HCT116 (cell line): Measurements from ENCODE around the gene ZCCHC10. TPM values are rescaled to one million over a fixed set of nuclear protein-coding genes. Genes with fewer than 3 reads are reported as not detected.

ENCODE experiments used
- ATAC-seq: fragments of 200-7000 bp; cut with Tn5 transposase; 2 replicates; pipeline ENCODE4 v1.9.1; 2020; ENCODE audit warnings: mild to moderate bottlenecking, moderate library complexity
- BruUV-seq: library from RNA; stranded (reverse); fragments of 400-500 nt; replicated peaks from 2 replicates; lab custom pipeline; 2021; lab: Mats Ljungman, UMichigan
- CTCF ChIA-PET: fragments of 300-600 bp; sonication (Branson Sonifier 250); formaldehyde crosslinking; loops from one replicate; lab custom pipeline; 2021; ENCODE audit warnings: antibody characterized with exemption; lab: Charles Lee
- POLR2A ChIA-PET: fragments of 300-600, 350-600 bp; sonication (Branson Sonifier 250); formaldehyde crosslinking; loops from one replicate; lab custom pipeline; 2021; ENCODE audit warnings: antibody characterized with exemption; lab: Charles Lee
- RAD21 ChIA-PET, 2 experiments: fragments of 300-600 bp; sonication (Branson Sonifier 250); formaldehyde crosslinking; loops; one replicate each; lab custom pipeline; 2023; ENCODE audit warnings: low total read pairs in 2 of 2; ENCODE audit not compliant: uncharacterized antibody in 2 of 2, unreplicated experiment in 2 of 2, low non-redundant PET in 1 of 2; lab: Charles Lee
- DNase-seq: peaks from one replicate; pipeline ENCODE4 v3.0.0-alpha.2; 2010; ENCODE audit warnings: low read depth, low spot score
- H2AFZ ChIP-seq: fragments of 200-600 bp; shearing (Covaris generic), sonication (generic); 2 replicates; pipeline ENCODE4 v1.6.1; 2017; ENCODE audit warnings: low read depth, mixed run types, mixed read lengths, antibody characterized with exemption, low read length; ENCODE audit not compliant: poor library complexity, severe bottlenecking
- H3K27ac ChIP-seq: 2 replicates; pipeline ENCODE4 v1.5.1; 2012; ENCODE audit warnings: low read depth, low read length
- H3K27me3 ChIP-seq: fragments of 200-600 bp; sonication (generic); 2 replicates; pipeline ENCODE4 v1.6.1; 2016; ENCODE audit warnings: mixed run types, low read length, mixed read lengths; ENCODE audit not compliant: insufficient read depth
- H3K36me3 ChIP-seq, 2 experiments: fragments of 200-500 bp in 1 of 2; fragments of 200-600 bp in 1 of 2; sonication (Bioruptor generic) in 1 of 2; sonication (generic) in 1 of 2; 2 replicates each; pipeline versions ENCODE4 v1.5.1 to v1.6.1; 2014 to 2016; ENCODE audit warnings: low read length in 2 of 2, inconsistent platforms in 1 of 2, mixed read lengths in 1 of 2, mixed run types in 1 of 2; ENCODE audit not compliant: insufficient read depth in 2 of 2, control insufficient read depth in 1 of 2
- H3K4me1 ChIP-seq, 2 experiments: fragments of 200-600 bp in 1 of 2; sonication (generic) in 1 of 2; 2 replicates each; pipeline versions ENCODE4 v1.5.1 to v1.6.1; 2012 to 2017; ENCODE audit warnings: low read length in 2 of 2, inconsistent platforms in 1 of 2, mild to moderate bottlenecking in 1 of 2, mixed read lengths in 1 of 2, mixed run types in 1 of 2, moderate library complexity in 1 of 2; ENCODE audit not compliant: insufficient read depth in 2 of 2, control insufficient read depth in 1 of 2
- H3K4me2 ChIP-seq: fragments of 200-600 bp; sonication (generic); 2 replicates; pipeline ENCODE4 v1.6.1; 2017; ENCODE audit warnings: mixed run types, low read length, mixed read lengths
- H3K4me3 ChIP-seq, 2 experiments: fragments of 200-600 bp in 1 of 2; sonication (generic) in 1 of 2; replicated peaks in 1 of 2; 2 replicates each; pipeline ENCODE4 v1.5.1; 2011 to 2016; ENCODE audit warnings: low read length in 2 of 2, control low read depth in 1 of 2, low read depth in 1 of 2, mild to moderate bottlenecking in 1 of 2, mixed read lengths in 1 of 2, mixed run types in 1 of 2
- H3K79me2 ChIP-seq: fragments of 200-600 bp; sonication (generic); 2 replicates; pipeline ENCODE4 v1.6.1; 2017; ENCODE audit warnings: mild to moderate bottlenecking, mixed run types, low read length, moderate library complexity, mixed read lengths; ENCODE audit not compliant: insufficient read depth
- H3K9ac ChIP-seq: fragments of 200-600 bp; sonication (generic); 2 replicates; pipeline ENCODE4 v1.6.1; 2016; ENCODE audit warnings: low read length, mixed read lengths
- H3K9me2 ChIP-seq: fragments of 200-600 bp; sonication (generic), shearing (Covaris generic); 2 replicates; pipeline ENCODE4 v1.6.1; 2017; ENCODE audit warnings: mixed run types, mild to moderate bottlenecking, moderate library complexity; ENCODE audit not compliant: insufficient read depth
- H3K9me3 ChIP-seq, 2 experiments: fragments of 200-500 bp in 1 of 2; fragments of 200-600 bp in 1 of 2; sonication (Bioruptor generic) in 1 of 2; sonication (generic) in 1 of 2; 2 replicates each; pipeline ENCODE4 v1.6.1; 2014 to 2017; ENCODE audit warnings: low read length in 2 of 2, mixed read lengths in 2 of 2, inconsistent platforms in 1 of 2, low read depth in 1 of 2, mild to moderate bottlenecking in 1 of 2, mixed run types in 1 of 2, moderate library complexity in 1 of 2; ENCODE audit not compliant: control insufficient read depth in 1 of 2, insufficient read depth in 1 of 2
- H4K20me1 ChIP-seq: fragments of 200-600 bp; sonication (generic), shearing (Covaris generic); 2 replicates; pipeline ENCODE4 v1.6.1; 2017; ENCODE audit warnings: mixed run types, mild to moderate bottlenecking, moderate library complexity; ENCODE audit not compliant: insufficient read depth
- CEBPB ChIP-seq: IDR thresholded peaks from 2 replicates; pipeline ENCODE4 v1.6.1; 2012; ENCODE audit warnings: low read depth
- EGR1 ChIP-seq: IDR thresholded peaks from 2 replicates; pipeline ENCODE4 v1.6.1; 2012; ENCODE audit warnings: low read depth
- ELF1 ChIP-seq: IDR thresholded peaks from 2 replicates; pipeline ENCODE4 v1.6.1; 2012; ENCODE audit warnings: low read depth, borderline replicate concordance
- EZH2phosphoT487 ChIP-seq: fragments of 200-600 bp; IDR thresholded peaks from 2 replicates; pipeline ENCODE4 v1.6.1; 2018; ENCODE audit warnings: antibody characterized with exemption, borderline replicate concordance
- JUND ChIP-seq: IDR thresholded peaks from 2 replicates; pipeline ENCODE4 v1.6.1; 2012
- POLR2AphosphoS5 ChIP-seq: IDR thresholded peaks from 2 replicates; pipeline ENCODE4 v1.6.1; 2011; ENCODE audit warnings: mild to moderate bottlenecking, low read depth, low read length, moderate library complexity
- RAD21 ChIP-seq: IDR thresholded peaks from 2 replicates; pipeline ENCODE4 v1.6.1; 2012; ENCODE audit warnings: low read depth, mild to moderate bottlenecking
- SIN3A ChIP-seq: IDR thresholded peaks from 2 replicates; pipeline ENCODE4 v1.6.1; 2012; ENCODE audit warnings: low read depth
- SP1 ChIP-seq: IDR thresholded peaks from 2 replicates; pipeline ENCODE4 v1.6.1; 2012; ENCODE audit warnings: low read depth
- TCF7L2 ChIP-seq: IDR thresholded peaks from 2 replicates; pipeline ENCODE4 v1.7.0; 2011; ENCODE audit warnings: borderline replicate concordance, inconsistent platforms; ENCODE audit not compliant: insufficient read depth, insufficient read length; ENCODE audit errors: extremely low read depth
- YY1 ChIP-seq: IDR thresholded peaks from 2 replicates; pipeline ENCODE4 v1.6.1; 2011; ENCODE audit warnings: low read length, low read depth, moderate library complexity, mild to moderate bottlenecking; ENCODE audit not compliant: insufficient replicate concordance; ENCODE audit errors: extremely low read depth
- ZNF274 ChIP-seq: fragments of 200-500 bp; sonication (Bioruptor generic); IDR thresholded peaks from 2 replicates; pipeline ENCODE4 v1.6.1; 2014; ENCODE audit warnings: mild to moderate bottlenecking, low read depth, low read length, inconsistent platforms
- intact Hi-C: fragments of 100-400 bp; cut with micrococcal nuclease; formaldehyde crosslinking; loops from 2 replicates; pipeline ENCODE4 v1.10.0; 2022
- total RNA-seq: library from RNA; stranded (reverse); gene quantifications from one replicate; pipeline ENCODE4 v1.2.1, GENCODE V29; 2021; ENCODE audit not compliant: unreplicated experiment
- TF ChIP-seq, protein P1 (sequence below): IDR thresholded peaks from 2 replicates; pipeline ENCODE4 v1.6.1; 2012
- TF ChIP-seq, protein P2 (sequence below): IDR thresholded peaks from 2 replicates; pipeline ENCODE4 v1.6.1; 2012; ENCODE audit warnings: low read depth
- TF ChIP-seq, protein P3 (sequence below), 3 experiments: fragments of 200-600 bp in 1 of 3; sonication (generic) in 1 of 3; IDR thresholded peaks in 2 of 3; conservative IDR thresholded peaks in 1 of 3; 2 replicates each; pipeline ENCODE4 v1.5.1; 2012 to 2017; ENCODE audit warnings: low read depth in 2 of 3, low read length in 2 of 3, antibody characterized with exemption in 1 of 3, borderline replicate concordance in 1 of 3, control low read depth in 1 of 3, mild to moderate bottlenecking in 1 of 3, mixed read lengths in 1 of 3, mixed run types in 1 of 3, moderate library complexity in 1 of 3; ENCODE audit not compliant: insufficient read depth in 1 of 3

ZCCHC10 gene
- total RNA-seq, 1 experiment from 2014 or later, result 19.2 TPM

DNA sequence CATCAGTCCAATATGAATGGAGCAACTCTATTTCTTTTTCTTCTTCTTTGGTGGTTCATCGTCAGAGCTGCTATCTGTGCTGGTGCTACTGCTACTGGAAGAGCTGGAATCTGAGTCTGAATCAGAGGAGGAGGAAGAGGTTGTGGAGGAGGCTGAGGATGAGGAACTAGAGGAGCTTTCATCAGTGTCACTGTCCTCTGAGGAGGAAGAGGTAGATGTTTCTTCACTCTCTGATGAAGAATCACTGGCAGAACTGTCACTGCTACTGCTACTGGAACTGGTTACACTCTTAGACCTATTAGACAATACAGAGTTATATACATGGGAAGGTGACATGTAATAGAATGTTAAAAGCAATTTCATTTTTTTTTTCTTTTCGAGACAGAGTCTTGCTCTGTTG is 27.8 kb downstream of the ZCCHC10 start:
- no TSS peak for BruUV-seq
- Histone ChIP-seq H3K9me2 (no peaks in the 10 kb centered on the region), H3K79me2 (no peaks in the 10 kb centered on the region), H3K27me3 (no peaks in the 10 kb centered on the region), H3K9ac (no peak overlapping the region)
- no peak for DNase-seq
- no peak for TF ChIP-seq POLR2AphosphoS5
- no peak for TF ChIP-seq ZNF274
- no peak for TF ChIP-seq CEBPB
- no peak for TF ChIP-seq EZH2phosphoT487
- TF ChIP-seq, protein P1, sequence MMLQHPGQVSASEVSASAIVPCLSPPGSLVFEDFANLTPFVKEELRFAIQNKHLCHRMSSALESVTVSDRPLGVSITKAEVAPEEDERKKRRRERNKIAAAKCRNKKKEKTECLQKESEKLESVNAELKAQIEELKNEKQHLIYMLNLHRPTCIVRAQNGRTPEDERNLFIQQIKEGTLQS, result no peak
- no peak for TF ChIP-seq JUND
- TF ChIP-seq TCF7L2, result no peak
- TF ChIP-seq, all 23 proteins: peak for 0
- H3K4me1 ChIP-seq, result no peaks in the 10 kb centered on the region
- ChIA-PET POLR2A (no interaction called here), CTCF (no interaction called here), RAD21 (no interaction called here)
- ATAC-seq, result no peak
- H3K4me2 ChIP-seq, result no peak overlapping the region
- H4K20me1 ChIP-seq, result no peaks in the 10 kb centered on the region
- H3K4me3 ChIP-seq, result no peak overlapping the region
- no peaks in the 10 kb centered on the region for H3K9me3 ChIP-seq
- no peak overlapping the region for H2AFZ ChIP-seq
- intact Hi-C loops, result no loop called here
- no peak overlapping the region for H3K27ac ChIP-seq
- peaks cover 3% of the 10 kb centered on the region in 2 experiments; a peak in 1 of 4 replicates for H3K36me3 ChIP-seq

DNA sequence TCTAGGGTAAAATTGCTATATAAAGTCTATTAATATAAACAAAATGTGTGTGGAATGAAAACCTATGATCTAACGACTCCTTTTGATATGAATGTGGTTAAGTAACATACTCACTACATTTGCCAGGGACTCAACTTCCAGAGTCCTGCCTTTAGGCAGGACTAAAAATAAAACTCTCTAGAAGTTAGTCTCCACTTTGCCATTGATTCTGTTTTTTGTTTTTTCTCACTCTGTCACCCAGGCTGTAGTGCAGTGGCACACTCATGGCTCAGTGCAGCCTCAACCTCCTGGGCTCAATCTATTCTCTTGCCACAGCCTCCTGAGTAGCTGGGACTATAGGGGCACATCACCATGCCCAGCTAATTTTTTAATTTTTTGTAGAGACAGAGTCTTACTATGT is 30.0 kb downstream of the ZCCHC10 start:
- H3K27ac ChIP-seq, result no peak overlapping the region
- H3K9me2 ChIP-seq, result no peaks in the 10 kb centered on the region
- intact Hi-C loops, result no loop called here
- no peak overlapping the region for H3K4me2 ChIP-seq
- DNase-seq (no peak), ATAC-seq (no peak)
- H3K79me2 ChIP-seq, result no peaks in the 10 kb centered on the region
- POLR2A ChIA-PET, result no interaction called here
- H2AFZ ChIP-seq, result no peak overlapping the region
- no peaks in the 10 kb centered on the region for H3K36me3 ChIP-seq
- H3K4me3 ChIP-seq, result no peak overlapping the region
- no TSS peak for BruUV-seq
- no peaks in the 10 kb centered on the region for H3K27me3 ChIP-seq
- no peak overlapping the region for H3K9ac ChIP-seq
- RAD21 ChIA-PET, result no interaction called here
- no peaks in the 10 kb centered on the region for H3K9me3 ChIP-seq
- CTCF ChIA-PET, result no interaction called here
- H4K20me1 ChIP-seq, result no peaks in the 10 kb centered on the region
- no peaks in the 10 kb centered on the region for H3K4me1 ChIP-seq
- TF ChIP-seq RAD21 (no peak), SIN3A (no peak), EGR1 (no peak), EZH2phosphoT487 (no peak), ZNF274 (no peak), SP1 (no peak), YY1 (no peak), CEBPB (no peak), ELF1 (no peak)
- TF ChIP-seq, protein P1, result no peak
- TF ChIP-seq, protein P2, sequence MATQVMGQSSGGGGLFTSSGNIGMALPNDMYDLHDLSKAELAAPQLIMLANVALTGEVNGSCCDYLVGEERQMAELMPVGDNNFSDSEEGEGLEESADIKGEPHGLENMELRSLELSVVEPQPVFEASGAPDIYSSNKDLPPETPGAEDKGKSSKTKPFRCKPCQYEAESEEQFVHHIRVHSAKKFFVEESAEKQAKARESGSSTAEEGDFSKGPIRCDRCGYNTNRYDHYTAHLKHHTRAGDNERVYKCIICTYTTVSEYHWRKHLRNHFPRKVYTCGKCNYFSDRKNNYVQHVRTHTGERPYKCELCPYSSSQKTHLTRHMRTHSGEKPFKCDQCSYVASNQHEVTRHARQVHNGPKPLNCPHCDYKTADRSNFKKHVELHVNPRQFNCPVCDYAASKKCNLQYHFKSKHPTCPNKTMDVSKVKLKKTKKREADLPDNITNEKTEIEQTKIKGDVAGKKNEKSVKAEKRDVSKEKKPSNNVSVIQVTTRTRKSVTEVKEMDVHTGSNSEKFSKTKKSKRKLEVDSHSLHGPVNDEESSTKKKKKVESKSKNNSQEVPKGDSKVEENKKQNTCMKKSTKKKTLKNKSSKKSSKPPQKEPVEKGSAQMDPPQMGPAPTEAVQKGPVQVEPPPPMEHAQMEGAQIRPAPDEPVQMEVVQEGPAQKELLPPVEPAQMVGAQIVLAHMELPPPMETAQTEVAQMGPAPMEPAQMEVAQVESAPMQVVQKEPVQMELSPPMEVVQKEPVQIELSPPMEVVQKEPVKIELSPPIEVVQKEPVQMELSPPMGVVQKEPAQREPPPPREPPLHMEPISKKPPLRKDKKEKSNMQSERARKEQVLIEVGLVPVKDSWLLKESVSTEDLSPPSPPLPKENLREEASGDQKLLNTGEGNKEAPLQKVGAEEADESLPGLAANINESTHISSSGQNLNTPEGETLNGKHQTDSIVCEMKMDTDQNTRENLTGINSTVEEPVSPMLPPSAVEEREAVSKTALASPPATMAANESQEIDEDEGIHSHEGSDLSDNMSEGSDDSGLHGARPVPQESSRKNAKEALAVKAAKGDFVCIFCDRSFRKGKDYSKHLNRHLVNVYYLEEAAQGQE, result no peak
- TF ChIP-seq, protein P3, sequence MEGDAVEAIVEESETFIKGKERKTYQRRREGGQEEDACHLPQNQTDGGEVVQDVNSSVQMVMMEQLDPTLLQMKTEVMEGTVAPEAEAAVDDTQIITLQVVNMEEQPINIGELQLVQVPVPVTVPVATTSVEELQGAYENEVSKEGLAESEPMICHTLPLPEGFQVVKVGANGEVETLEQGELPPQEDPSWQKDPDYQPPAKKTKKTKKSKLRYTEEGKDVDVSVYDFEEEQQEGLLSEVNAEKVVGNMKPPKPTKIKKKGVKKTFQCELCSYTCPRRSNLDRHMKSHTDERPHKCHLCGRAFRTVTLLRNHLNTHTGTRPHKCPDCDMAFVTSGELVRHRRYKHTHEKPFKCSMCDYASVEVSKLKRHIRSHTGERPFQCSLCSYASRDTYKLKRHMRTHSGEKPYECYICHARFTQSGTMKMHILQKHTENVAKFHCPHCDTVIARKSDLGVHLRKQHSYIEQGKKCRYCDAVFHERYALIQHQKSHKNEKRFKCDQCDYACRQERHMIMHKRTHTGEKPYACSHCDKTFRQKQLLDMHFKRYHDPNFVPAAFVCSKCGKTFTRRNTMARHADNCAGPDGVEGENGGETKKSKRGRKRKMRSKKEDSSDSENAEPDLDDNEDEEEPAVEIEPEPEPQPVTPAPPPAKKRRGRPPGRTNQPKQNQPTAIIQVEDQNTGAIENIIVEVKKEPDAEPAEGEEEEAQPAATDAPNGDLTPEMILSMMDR (IDR thresholded peaks at IDR 0.05 in 2 of 3, conservative IDR thresholded peaks at IDR 0.05 in 1 of 3; ENCODE audit: borderline replicate concordance in 1 of 3, insufficient read depth in 1 of 3, low read depth in 2 of 3, low read length in 2 of 3), result no peak
